IPS DF 4.7 (cell line): Measurements from ENCODE around the gene SIK3.

ENCODE experiments used
- DNase-seq: peaks from one replicate; pipeline ENCODE4 v3.0.0-alpha.2; 2013; ENCODE audit warnings: low spot score; ENCODE audit errors: extremely low read depth

Gene SIK3

GRCh38 chr11:116868066-116868465 is 230.2 kb downstream of the SIK3 start:
- DNase-seq = no peak

GRCh38 chr11:116867619-116868018 is 230.6 kb downstream of the SIK3 start:
- no peak for DNase-seq

- DNase-seq = no peak
Measured at GRCh38 chr11:116866804-116867455, 231.3 kb downstream of the SIK3 start.

- DNase-seq = no peak
Measured at GRCh38 chr11:116865696-116866095, 232.5 kb downstream of the SIK3 start.

- no peak for DNase-seq
Measured at GRCh38 chr11:116864531-116864930, 233.7 kb downstream of the SIK3 start.

- no peak for DNase-seq
Measured at GRCh38 chr11:116862951-116863350, 235.3 kb downstream of the SIK3 start.

- no peak for DNase-seq
Measured at GRCh38 chr11:116862185-116862584, 236.0 kb downstream of the SIK3 start.

- DNase-seq = no peak
Measured at GRCh38 chr11:116861539-116861938, 236.7 kb downstream of the SIK3 start.

GRCh38 chr11:116860303-116860702 is 237.9 kb downstream of the SIK3 start:
- DNase-seq = no peak

GRCh38 chr11:116859175-116859574 is 239.1 kb downstream of the SIK3 start:
- DNase-seq = no peak

GRCh38 chr11:116857936-116858335 is 240.3 kb downstream of the SIK3 start:
- DNase-seq = no peak

GRCh38 chr11:116857316-116857715 is 240.9 kb downstream of the SIK3 start:
- DNase-seq = no peak

GRCh38 chr11:116856423-116856822 is 241.8 kb downstream of the SIK3 start:
- no peak for DNase-seq

GRCh38 chr11:116855413-116855812 is 242.8 kb downstream of the SIK3 start:
- DNase-seq = no peak

- DNase-seq = no peak
Measured at GRCh38 chr11:116853461-116854073, 244.7 kb downstream of the SIK3 start.

- DNase-seq = no peak
Measured at GRCh38 chr11:116852261-116853031, 245.8 kb downstream of the SIK3 start.

GRCh38 chr11:116851626-116852025 is 246.6 kb downstream of the SIK3 start:
- DNase-seq = no peak

GRCh38 chr11:116849486-116849885 is 248.7 kb downstream of the SIK3 start:
- DNase-seq = no peak

- no peak for DNase-seq
Measured at GRCh38 chr11:116849060-116849459, 249.2 kb downstream of the SIK3 start.

GRCh38 chr11:116847612-116848011 is 250.6 kb downstream of the SIK3 start:
- no peak for DNase-seq

- DNase-seq = no peak
Measured at GRCh38 chr11:116844722-116845121, 253.5 kb downstream of the SIK3 start.

- no peak for DNase-seq
Measured at GRCh38 chr11:116843661-116844060, 254.6 kb downstream of the SIK3 start.

GRCh38 chr11:116842909-116843308 is 255.3 kb downstream of the SIK3 start:
- DNase-seq = no peak
